Thyroid gland (tissue), 4 donors: Measurements from ENCODE around the gene DLG2. TPM values are rescaled to one million over a fixed set of nuclear protein-coding genes. Genes with fewer than 3 reads are reported as not detected.

Source experiments
- DNase-seq, 2 donors: peaks; one replicate each; pipeline ENCODE4 v3.0.0-alpha.2; 2019
- H3K27ac ChIP-seq, 3 donors: fragments of 200-600 bp; sonication (generic); 1 replicate in 2 of 3; 2 replicates in 1 of 3; pipeline ENCODE4 v1.5.1; 2016 to 2019; ENCODE audit warnings: mild to moderate bottlenecking in 1 of 3, moderate library complexity in 1 of 3
- H3K27me3 ChIP-seq: fragments of 200-600 bp; sonication (generic); one replicate; pipeline ENCODE4 v1.5.1; 2019
- H3K36me3 ChIP-seq, 2 donors: fragments of 200-600 bp; sonication (generic); one replicate each; pipeline ENCODE4 v1.5.1; 2016 to 2019
- H3K4me1 ChIP-seq, 2 donors: fragments of 200-600 bp; sonication (generic); one replicate each; pipeline ENCODE4 v1.5.1; 2017 to 2019
- H3K4me3 ChIP-seq, 3 donors: fragments of 200-600 bp; sonication (generic); replicated peaks in 1 of 3; 1 replicate in 2 of 3; 2 replicates in 1 of 3; pipeline ENCODE4 v1.5.1; 2016; ENCODE audit warnings: mild to moderate bottlenecking in 1 of 3
- H3K9me3 ChIP-seq: fragments of 200-600 bp; sonication (generic); one replicate; pipeline ENCODE4 v1.5.1; 2017
- POLR2A ChIP-seq, 2 donors: fragments of 450-650 bp; IDR thresholded peaks; one replicate each; pipeline ENCODE4 v1.6.1; 2017; ENCODE audit warnings: antibody characterized with exemption in 2 of 2, mild to moderate bottlenecking in 2 of 2, moderate library complexity in 1 of 2
- WGBS, 2 donors: methylation state at CpG; one replicate each; pipeline ENCODE4 v1.1.5; 2017; 5-methylcytosine and 5-hydroxymethylcytosine counted together
- intact Hi-C: fragments of 100-400 bp; cut with DNase I; formaldehyde crosslinking; loops from one replicate; pipeline ENCODE4 v1.15.1; 2023
- total RNA-seq, 4 donors: library from RNA; depleted of rRNA; stranded (reverse); fragments of >200 nt; gene quantifications; one replicate each; pipeline ENCODE4 v1.2.3, GENCODE V29; 2016
- TF ChIP-seq, protein P1 (sequence below), 6 experiments: fragments of 200-600 bp in 3 of 6; fragments of 450-650 bp in 3 of 6; sonication (generic) in 3 of 6; IDR thresholded peaks; one replicate each; pipeline ENCODE4 v1.5.1; 2016 to 2019; ENCODE audit warnings: antibody characterized with exemption in 6 of 6, mild to moderate bottlenecking in 2 of 6, inconsistent platforms in 1 of 6, moderate library complexity in 1 of 6

The DLG2 gene
- total RNA-seq, 4 donors from 2014 or later: 29.4 to 79.4 (median 42.4) TPM

DNA sequence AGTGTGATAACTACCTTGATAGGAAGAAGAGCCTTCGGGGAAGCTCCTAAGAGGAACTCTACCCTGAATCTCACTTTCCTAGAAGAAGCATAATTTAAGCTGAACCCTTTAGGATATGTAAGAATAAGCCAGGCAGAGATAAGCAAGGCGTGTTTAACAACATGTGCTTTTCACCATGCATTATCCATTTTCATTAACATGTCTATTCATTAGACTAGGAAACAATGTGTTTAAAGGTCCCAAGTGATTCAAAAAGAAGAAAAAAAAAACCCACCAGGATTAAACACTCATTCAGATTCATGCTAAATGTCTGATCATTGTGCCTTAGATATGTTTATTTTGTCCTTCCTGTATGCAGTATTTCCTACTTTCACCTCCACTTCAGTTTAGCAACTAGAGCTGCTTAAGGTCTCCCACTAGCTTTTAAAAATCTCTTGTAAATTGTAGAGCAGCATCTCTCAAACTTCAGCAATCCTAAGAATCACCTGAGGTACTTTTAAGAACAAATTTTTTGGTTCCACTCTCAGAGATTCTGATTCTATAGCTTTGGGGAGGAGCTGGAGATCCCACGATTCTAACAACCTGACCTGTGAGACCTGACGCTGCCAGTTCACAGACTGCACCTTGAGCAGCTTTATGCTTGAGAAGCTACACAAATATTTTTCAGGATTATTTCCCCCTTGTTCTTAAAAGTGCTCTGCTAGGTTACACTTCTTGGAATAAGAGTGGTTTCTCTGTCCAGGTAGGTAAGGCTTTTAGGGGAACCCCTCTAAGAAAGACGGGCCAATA is 1385.6 kb downstream of the DLG2 start:
- no peak for TF ChIP-seq POLR2A (IDR thresholded peaks at IDR 0.05)
- TF ChIP-seq, protein P1, sequence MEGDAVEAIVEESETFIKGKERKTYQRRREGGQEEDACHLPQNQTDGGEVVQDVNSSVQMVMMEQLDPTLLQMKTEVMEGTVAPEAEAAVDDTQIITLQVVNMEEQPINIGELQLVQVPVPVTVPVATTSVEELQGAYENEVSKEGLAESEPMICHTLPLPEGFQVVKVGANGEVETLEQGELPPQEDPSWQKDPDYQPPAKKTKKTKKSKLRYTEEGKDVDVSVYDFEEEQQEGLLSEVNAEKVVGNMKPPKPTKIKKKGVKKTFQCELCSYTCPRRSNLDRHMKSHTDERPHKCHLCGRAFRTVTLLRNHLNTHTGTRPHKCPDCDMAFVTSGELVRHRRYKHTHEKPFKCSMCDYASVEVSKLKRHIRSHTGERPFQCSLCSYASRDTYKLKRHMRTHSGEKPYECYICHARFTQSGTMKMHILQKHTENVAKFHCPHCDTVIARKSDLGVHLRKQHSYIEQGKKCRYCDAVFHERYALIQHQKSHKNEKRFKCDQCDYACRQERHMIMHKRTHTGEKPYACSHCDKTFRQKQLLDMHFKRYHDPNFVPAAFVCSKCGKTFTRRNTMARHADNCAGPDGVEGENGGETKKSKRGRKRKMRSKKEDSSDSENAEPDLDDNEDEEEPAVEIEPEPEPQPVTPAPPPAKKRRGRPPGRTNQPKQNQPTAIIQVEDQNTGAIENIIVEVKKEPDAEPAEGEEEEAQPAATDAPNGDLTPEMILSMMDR (IDR thresholded peaks at IDR 0.05): no peak
- Histone ChIP-seq H3K27me3 (no peaks in the 10 kb centered on the region), H3K27ac (no peak overlapping the region), H3K9me3 (no peaks in the 10 kb centered on the region), H3K36me3 (no peaks in the 10 kb centered on the region), H3K4me3 (no peak overlapping the region), H3K4me1 (peaks cover 0 to 10% of the 10 kb centered on the region in 2 donors)
- DNase-seq: no peak
- 42 to 54% methylated on average over 5 of the region's 5 CpGs for WGBS, 2 donors
- intact Hi-C loops: no loop called here

DNA sequence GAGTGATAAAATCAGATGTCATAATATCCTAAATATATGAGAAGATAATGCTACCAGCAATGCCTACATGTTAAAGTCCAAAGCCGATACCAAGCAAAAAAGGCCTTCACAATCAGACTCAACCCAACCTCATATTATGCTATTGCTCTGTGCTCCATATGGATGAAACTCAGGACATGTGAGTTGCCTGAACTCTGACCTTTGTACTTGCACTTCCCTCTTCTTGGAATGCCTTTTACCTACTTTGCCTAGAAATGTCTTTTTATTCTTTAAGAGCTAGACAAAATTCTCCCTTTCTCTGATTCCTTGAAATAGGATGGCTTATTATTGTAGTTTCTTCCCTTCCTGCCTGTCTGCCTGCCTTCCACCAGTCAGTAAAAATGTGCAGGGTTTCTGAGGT is 1386.3 kb downstream of the DLG2 start:
- H3K9me3 ChIP-seq: no peaks in the 10 kb centered on the region
- peaks cover 0 to 10% of the 10 kb centered on the region in 2 donors for H3K4me1 ChIP-seq
- TF ChIP-seq, protein P1 (IDR thresholded peaks at IDR 0.05): no peak
- no peak for TF ChIP-seq POLR2A (IDR thresholded peaks at IDR 0.05)
- H3K27me3 ChIP-seq: no peaks in the 10 kb centered on the region
- no peaks in the 10 kb centered on the region for H3K36me3 ChIP-seq
- intact Hi-C loops: no loop called here
- no peak overlapping the region for H3K27ac ChIP-seq
- H3K4me3 ChIP-seq: no peak overlapping the region
- no peak for DNase-seq
- 97 to 100% methylated on average over 1 of the region's 1 CpG for WGBS, 2 donors

DNA sequence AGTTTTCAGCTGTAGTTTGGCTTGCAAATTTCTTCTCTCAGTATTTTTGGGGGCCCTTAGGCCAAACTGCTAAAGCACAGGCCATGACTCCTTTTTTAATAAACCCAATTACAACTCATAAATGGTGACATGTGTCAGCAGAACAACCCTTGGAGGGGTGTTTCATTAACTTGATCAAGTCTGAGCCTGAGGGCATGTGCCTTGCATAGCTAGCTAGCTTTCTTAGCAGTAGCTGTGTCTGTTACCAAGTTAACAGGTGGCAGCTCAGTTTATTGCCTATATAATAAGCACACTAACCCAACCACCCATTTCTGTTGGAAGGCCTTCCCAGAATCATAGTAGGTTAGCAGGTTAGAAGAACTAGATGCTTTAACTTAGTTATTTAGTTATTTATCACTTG is 1390.7 kb downstream of the DLG2 start:
- Histone ChIP-seq H3K4me1 (peaks cover 0 to 9% of the 10 kb centered on the region in 2 donors), H3K27me3 (no peaks in the 10 kb centered on the region), H3K4me3 (no peak overlapping the region), H3K36me3 (no peaks in the 10 kb centered on the region), H3K9me3 (no peaks in the 10 kb centered on the region), H3K27ac (no peak overlapping the region)
- no peak for DNase-seq
- no peak for TF ChIP-seq POLR2A (IDR thresholded peaks at IDR 0.05)
- TF ChIP-seq, protein P1 (IDR thresholded peaks at IDR 0.05): no peak
- intact Hi-C loops: no loop called here

DNA sequence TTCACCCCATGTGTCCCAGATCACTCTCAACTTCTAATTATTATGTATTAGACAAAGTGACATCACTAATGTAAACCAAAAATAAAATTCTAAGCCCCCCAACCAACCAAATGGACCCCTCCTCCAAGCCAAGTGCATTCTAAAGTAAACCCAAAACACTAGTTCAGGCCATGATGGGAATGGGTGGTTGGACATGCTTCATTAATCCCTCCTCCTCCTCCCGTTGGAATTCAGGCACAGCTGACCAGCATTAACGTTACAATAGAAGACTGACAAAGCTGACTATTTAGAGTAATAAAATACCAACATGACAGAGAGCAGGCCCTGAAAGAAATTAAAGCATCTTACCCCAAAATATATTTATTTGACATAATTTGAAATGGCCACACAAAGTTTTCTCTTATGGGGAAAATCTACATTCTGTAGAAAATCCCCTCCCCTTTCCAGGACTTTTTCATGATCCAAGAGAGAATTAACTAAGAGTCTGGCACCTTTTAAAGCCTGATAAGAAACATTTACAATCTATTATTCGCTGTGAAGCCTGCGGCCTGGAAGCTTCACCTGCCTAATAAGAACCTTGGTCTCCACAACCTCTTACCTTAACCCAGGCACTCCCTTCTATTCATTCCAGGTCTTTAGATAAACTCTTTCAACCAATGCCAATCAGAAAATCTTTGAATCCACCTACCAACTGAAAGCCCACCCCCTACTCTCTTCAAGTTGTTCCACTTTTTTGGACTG is 1392.5 kb downstream of the DLG2 start:
- DNase-seq: peak in 1 of 2 donors; percentile 18
- no peaks in the 10 kb centered on the region for H3K9me3 ChIP-seq
- 42 to 47% methylated on average over 4 of the region's 4 CpGs for WGBS, 2 donors
- H3K36me3 ChIP-seq: no peaks in the 10 kb centered on the region
- H3K27me3 ChIP-seq: no peaks in the 10 kb centered on the region
- intact Hi-C loops: no loop called here
- H3K4me1 ChIP-seq: peaks cover 0 to 6% of the 10 kb centered on the region in 2 donors
- H3K27ac ChIP-seq: no peak overlapping the region
- no peak overlapping the region for H3K4me3 ChIP-seq
- no peak for TF ChIP-seq POLR2A (IDR thresholded peaks at IDR 0.05)
- TF ChIP-seq, protein P1 (IDR thresholded peaks at IDR 0.05): no peak

DNA sequence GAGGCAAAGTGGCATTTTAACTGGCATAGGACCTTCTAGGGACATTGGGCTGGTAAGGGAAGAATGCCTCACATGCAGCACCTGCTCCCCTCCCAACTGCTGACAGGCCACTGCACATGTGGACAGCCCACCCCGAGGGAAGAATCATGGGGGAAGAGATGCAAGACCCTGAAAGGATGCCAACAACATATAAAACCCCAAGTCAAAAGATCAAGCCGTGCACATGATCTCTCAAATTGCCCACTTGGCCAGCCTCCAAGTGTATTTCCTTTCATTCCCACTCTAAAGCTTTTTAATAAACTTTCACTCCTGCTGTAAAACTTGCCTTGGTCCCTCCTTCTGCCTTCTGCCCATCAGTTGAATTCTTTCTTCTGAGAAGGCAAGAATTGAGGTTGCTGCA is 1393.1 kb downstream of the DLG2 start:
- no peak for DNase-seq
- H3K4me1 ChIP-seq: peaks cover 0 to 6% of the 10 kb centered on the region in 2 donors
- H3K9me3 ChIP-seq: no peaks in the 10 kb centered on the region
- intact Hi-C loops: no loop called here
- H3K27ac ChIP-seq: no peak overlapping the region
- TF ChIP-seq POLR2A (IDR thresholded peaks at IDR 0.05): no peak
- TF ChIP-seq, protein P1 (IDR thresholded peaks at IDR 0.05): no peak
- H3K4me3 ChIP-seq: no peak overlapping the region
- H3K36me3 ChIP-seq: no peaks in the 10 kb centered on the region
- 44 to 61% methylated on average over 2 of the region's 2 CpGs for WGBS, 2 donors
- no peaks in the 10 kb centered on the region for H3K27me3 ChIP-seq
